CD4-positive, alpha-beta T cell (primary cell): ENCODE measurements around the gene RRP1B. TPM values are rescaled to one million over a fixed set of nuclear protein-coding genes. Genes with fewer than 3 reads are reported as not detected.

Experiments
- ATAC-seq: fragments of 200-7000 bp; cut with Tn5 transposase; one replicate; pipeline ENCODE4 v1.10.0; 2022; ENCODE audit warnings: mild to moderate bottlenecking; ENCODE audit not compliant: poor library complexity
- CTCF ChIA-PET: fragments of 350-600 bp; sonication (Branson Sonifier 250); formaldehyde crosslinking; loops from one replicate; lab custom pipeline; 2021; ENCODE audit warnings: antibody characterized with exemption, inconsistent platforms; lab: Charles Lee
- POLR2A ChIA-PET: fragments of 350-600 bp; sonication (Branson Sonifier 250); formaldehyde crosslinking; loops from one replicate; lab custom pipeline; 2021; ENCODE audit warnings: antibody characterized with exemption, inconsistent platforms; lab: Charles Lee
- DNase-seq, 14 experiments: peaks; one replicate each; pipeline ENCODE4 v3.0.0-alpha.2; 2013 to 2020; ENCODE audit warnings: mixed read lengths in 2 of 14
- H3K27ac ChIP-seq, 2 donors: one replicate each; pipeline versions ENCODE4 v1.5.1 to v1.7.0; 2013; ENCODE audit warnings: low read length in 2 of 2, low read depth in 1 of 2, mild to moderate bottlenecking in 1 of 2
- H3K27me3 ChIP-seq, 2 experiments: 1 replicate in 1 of 2; 2 replicates in 1 of 2; pipeline versions ENCODE4 v1.6.1 to v1.7.0; 2013; ENCODE audit warnings: low read length in 2 of 2, control low read depth in 1 of 2, mild to moderate bottlenecking in 1 of 2, moderate library complexity in 1 of 2; ENCODE audit not compliant: insufficient read depth in 2 of 2, control insufficient read depth in 1 of 2
- H3K36me3 ChIP-seq: one replicate; pipeline ENCODE4 v1.6.1; 2013; ENCODE audit warnings: low read length, control low read depth; ENCODE audit not compliant: insufficient read depth
- H3K4me1 ChIP-seq: one replicate; pipeline ENCODE4 v1.6.1; 2013; ENCODE audit warnings: low read length, control low read depth; ENCODE audit not compliant: insufficient read depth
- H3K4me3 ChIP-seq: one replicate; pipeline ENCODE4 v1.5.1; 2013; ENCODE audit warnings: mild to moderate bottlenecking, low read length, moderate library complexity
- H3K9me3 ChIP-seq, 2 experiments: 1 replicate in 1 of 2; 2 replicates in 1 of 2; pipeline versions ENCODE4 v1.6.1 to v1.7.0; 2013; ENCODE audit warnings: low read length in 2 of 2, mild to moderate bottlenecking in 2 of 2, control low read depth in 1 of 2, moderate library complexity in 1 of 2; ENCODE audit not compliant: control insufficient read depth in 1 of 2, insufficient read depth in 1 of 2
- H3K27ac Mint-ChIP-seq: one replicate; pipeline ENCODE4 v1.8.0; 2020; ENCODE audit warnings: mixed read lengths
- H3K27me3 Mint-ChIP-seq: one replicate; pipeline ENCODE4 v1.8.0; 2021; ENCODE audit warnings: mixed read lengths
- H3K36me3 Mint-ChIP-seq: one replicate; pipeline ENCODE4 v1.8.0; 2021; ENCODE audit warnings: low read depth, mixed read lengths
- H3K4me1 Mint-ChIP-seq: one replicate; pipeline ENCODE4 v1.8.0; 2021; ENCODE audit warnings: low read depth, mixed read lengths
- H3K4me3 Mint-ChIP-seq: one replicate; pipeline ENCODE4 v1.8.0; 2020; ENCODE audit warnings: mild to moderate bottlenecking, mixed read lengths
- H3K9me3 Mint-ChIP-seq: one replicate; pipeline ENCODE4 v1.8.0; 2020; ENCODE audit warnings: mixed read lengths
- intact Hi-C, 2 experiments: fragments of 100-400 bp; cut with DNase I in 1 of 2; cut with micrococcal nuclease in 1 of 2; formaldehyde crosslinking; loops; one replicate each; pipeline versions ENCODE4 v1.15.1 to v1.9.0; 2023 to 2025; cut with DNase I, micrococcal nuclease
- total RNA-seq, 174 experiments: library from RNA in 2 of 174; stranded (reverse) in 2 of 174; gene quantifications; one replicate each; pipeline ENCODE4 v1.2.3 and lab custom pipeline; 2021 to 2026
- TF ChIP-seq, protein P1 (sequence below): fragments of 200-600 bp; IDR thresholded peaks from one replicate; pipeline ENCODE4 v1.8.0; 2022; ENCODE audit warnings: antibody characterized with exemption, mild to moderate bottlenecking

RRP1B gene
- total RNA-seq, 2 experiments from 2014 or later = 18.6 to 19.2 TPM

GRCh38 chr21:43645136-43645891 is 14.0 kb upstream of the RRP1B start:
- peaks cover 3% of the 10 kb centered on the region for H3K4me1 ChIP-seq
- H3K9me3 ChIP-seq = no peaks in the 10 kb centered on the region
- no peak overlapping the region for H3K4me3 ChIP-seq
- no peaks in the 10 kb centered on the region for H3K36me3 Mint-ChIP-seq
- peaks cover 18% of the 10 kb centered on the region for H3K4me1 Mint-ChIP-seq
- TF ChIP-seq, protein P1, sequence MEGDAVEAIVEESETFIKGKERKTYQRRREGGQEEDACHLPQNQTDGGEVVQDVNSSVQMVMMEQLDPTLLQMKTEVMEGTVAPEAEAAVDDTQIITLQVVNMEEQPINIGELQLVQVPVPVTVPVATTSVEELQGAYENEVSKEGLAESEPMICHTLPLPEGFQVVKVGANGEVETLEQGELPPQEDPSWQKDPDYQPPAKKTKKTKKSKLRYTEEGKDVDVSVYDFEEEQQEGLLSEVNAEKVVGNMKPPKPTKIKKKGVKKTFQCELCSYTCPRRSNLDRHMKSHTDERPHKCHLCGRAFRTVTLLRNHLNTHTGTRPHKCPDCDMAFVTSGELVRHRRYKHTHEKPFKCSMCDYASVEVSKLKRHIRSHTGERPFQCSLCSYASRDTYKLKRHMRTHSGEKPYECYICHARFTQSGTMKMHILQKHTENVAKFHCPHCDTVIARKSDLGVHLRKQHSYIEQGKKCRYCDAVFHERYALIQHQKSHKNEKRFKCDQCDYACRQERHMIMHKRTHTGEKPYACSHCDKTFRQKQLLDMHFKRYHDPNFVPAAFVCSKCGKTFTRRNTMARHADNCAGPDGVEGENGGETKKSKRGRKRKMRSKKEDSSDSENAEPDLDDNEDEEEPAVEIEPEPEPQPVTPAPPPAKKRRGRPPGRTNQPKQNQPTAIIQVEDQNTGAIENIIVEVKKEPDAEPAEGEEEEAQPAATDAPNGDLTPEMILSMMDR = no peak
- H3K27ac ChIP-seq = no peak overlapping the region
- no peak overlapping the region for H3K4me3 Mint-ChIP-seq
- H3K27me3 Mint-ChIP-seq = no peaks in the 10 kb centered on the region
- CTCF ChIA-PET = interaction anchor here (0.9 to 1.2 kb wide), 2 partner anchors 38 to 357 kb away, joined by 3 read pairs; no protein-coding TSS in a partner anchor
- intact Hi-C loops = loop anchor here in 1 of 2 experiments (5.0 kb wide), 1 partner anchor 723 kb away; no protein-coding TSS in a partner anchor
- DNase-seq (peak in 4 of 14 experiments; percentile 13 to 60 (median 50)), ATAC-seq (peak; percentile 40)
- H3K36me3 ChIP-seq = no peaks in the 10 kb centered on the region
- no peaks in the 10 kb centered on the region for H3K9me3 Mint-ChIP-seq
- POLR2A ChIA-PET = interaction anchor here (1.4 to 1.9 kb wide), 2 partner anchors 14 to 74 kb away, joined by 3 to 5 read pairs; partner anchors contain the start of genes HSF2BP, PDXK and RRP1B
- H3K27me3 ChIP-seq = no peaks in the 10 kb centered on the region
- no peak overlapping the region for H3K27ac Mint-ChIP-seq

DNA sequence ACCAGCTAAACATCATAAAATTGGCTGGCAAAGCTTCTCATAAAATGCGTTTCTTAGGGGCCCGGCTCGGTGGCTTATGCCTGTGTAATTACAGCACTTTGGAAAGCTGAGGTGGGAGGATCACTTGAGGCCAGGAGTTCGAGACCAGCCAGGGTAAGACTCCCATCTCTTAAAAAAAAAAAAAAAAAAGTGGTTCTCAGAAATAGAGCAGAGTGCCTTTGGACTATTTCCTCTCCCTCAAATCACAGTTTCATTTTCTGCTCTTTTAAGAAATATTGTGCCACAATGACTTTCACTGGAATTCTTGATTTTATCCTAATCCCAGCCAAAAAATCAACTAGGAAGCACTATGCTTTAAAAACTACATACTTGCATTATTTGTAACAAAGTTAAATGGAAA is 13.4 kb upstream of the RRP1B start:
- H3K4me3 ChIP-seq = no peak overlapping the region
- no peak overlapping the region for H3K27ac ChIP-seq
- DNase-seq = no peak
- no peaks in the 10 kb centered on the region for H3K27me3 ChIP-seq
- H3K9me3 ChIP-seq = no peaks in the 10 kb centered on the region
- ChIA-PET POLR2A (interaction anchor here (0.9 to 1.9 kb wide), 3 partner anchors 14 to 442 kb away, joined by 3 to 5 read pairs (median 3); partner anchors contain the start of genes HSF2BP, PDXK and RRP1B), CTCF (interaction anchor here (0.9 to 1.2 kb wide), 2 partner anchors 37 to 358 kb away, joined by 3 read pairs; no protein-coding TSS in a partner anchor)
- Mint-ChIP-seq H3K27me3 (no peaks in the 10 kb centered on the region), H3K4me3 (no peak overlapping the region), H3K9me3 (no peaks in the 10 kb centered on the region), H3K36me3 (no peaks in the 10 kb centered on the region), H3K4me1 (peaks cover 18% of the 10 kb centered on the region), H3K27ac (no peak overlapping the region)
- intact Hi-C loops = loop anchor here (1.0 to 5.0 kb wide), 3 partner anchors 13 to 724 kb away; partner anchors contain the start of genes HSF2BP (in 1 of the 2) and RRP1B (in 1 of the 2)
- H3K36me3 ChIP-seq = no peaks in the 10 kb centered on the region
- H3K4me1 ChIP-seq = peaks cover 3% of the 10 kb centered on the region
- ATAC-seq = no peak
- TF ChIP-seq, protein P1 = no peak

DNA sequence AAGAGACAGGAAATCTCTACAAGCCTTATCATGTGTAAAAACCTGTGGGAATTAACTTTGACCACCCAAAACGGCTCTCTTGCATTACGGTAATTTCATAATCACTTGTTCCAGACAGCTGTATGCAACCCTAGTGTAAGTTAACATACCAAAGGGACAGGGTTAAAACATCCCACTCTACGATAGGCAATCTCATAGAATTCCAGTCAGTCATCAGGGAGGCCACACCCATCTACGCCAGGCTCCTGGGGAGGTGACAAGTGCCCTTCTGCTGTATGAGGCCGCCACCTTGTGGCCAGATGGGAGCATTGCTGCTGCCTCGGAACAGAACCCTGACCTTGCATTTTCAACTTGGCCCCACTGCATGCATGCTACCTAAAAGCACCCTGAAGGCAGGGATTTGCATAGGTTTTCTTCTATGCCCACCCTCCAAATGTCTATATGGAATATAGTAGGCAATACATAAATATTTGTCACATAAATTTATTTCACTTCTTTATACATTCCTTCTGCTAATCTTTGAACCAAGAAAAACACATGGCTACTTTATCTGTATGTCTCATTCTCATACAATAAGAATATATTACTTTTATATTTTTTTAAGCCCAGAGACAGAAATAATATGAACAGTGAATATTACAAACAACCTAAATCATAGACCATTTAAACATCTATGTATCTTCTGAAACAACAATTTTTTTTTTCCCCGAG is 12.7 kb upstream of the RRP1B start:
- H3K27me3 Mint-ChIP-seq = no peaks in the 10 kb centered on the region
- peak; percentile 76 to 92 (median 80) for DNase-seq
- ChIA-PET CTCF (interaction anchor here (0.9 to 1.2 kb wide), 2 partner anchors 37 to 358 kb away, joined by 3 read pairs; no protein-coding TSS in a partner anchor), POLR2A (interaction anchor here (0.9 to 1.9 kb wide), 2 partner anchors 13 to 443 kb away, joined by 3 to 5 read pairs; partner anchors contain the start of genes HSF2BP and RRP1B)
- peaks cover 18% of the 10 kb centered on the region for H3K4me1 Mint-ChIP-seq
- Histone ChIP-seq H3K4me3 (no peak overlapping the region), H3K27me3 (no peaks in the 10 kb centered on the region), H3K36me3 (no peaks in the 10 kb centered on the region), H3K4me1 (peaks cover 3% of the 10 kb centered on the region), H3K27ac (no peak overlapping the region), H3K9me3 (no peaks in the 10 kb centered on the region)
- TF ChIP-seq, protein P1 = peak; percentile 99
- H3K27ac Mint-ChIP-seq = no peak overlapping the region
- H3K36me3 Mint-ChIP-seq = no peaks in the 10 kb centered on the region
- H3K4me3 Mint-ChIP-seq = no peak overlapping the region
- intact Hi-C loops = loop anchor here (1.0 to 5.0 kb wide), 3 partner anchors 13 to 724 kb away; partner anchors contain the start of genes HSF2BP (in 1 of the 2) and RRP1B (in 1 of the 2)
- peak; percentile 99 for ATAC-seq
- no peaks in the 10 kb centered on the region for H3K9me3 Mint-ChIP-seq
